Vein endothelial cell (primary cell): ENCODE data around the gene GID8. TPM values are rescaled to one million over a fixed set of nuclear protein-coding genes. Genes with fewer than 3 reads are reported as not detected.

Experiments
- total RNA-seq: library from RNA; depleted of rRNA; stranded (reverse); fragments of >200 nt; gene quantifications from 2 replicates; pipeline ENCODE4 v1.2.3, GENCODE V29; 2012

The GID8 gene
- 41.7 and 45.4 TPM in 2 replicates for total RNA-seq

DNA sequence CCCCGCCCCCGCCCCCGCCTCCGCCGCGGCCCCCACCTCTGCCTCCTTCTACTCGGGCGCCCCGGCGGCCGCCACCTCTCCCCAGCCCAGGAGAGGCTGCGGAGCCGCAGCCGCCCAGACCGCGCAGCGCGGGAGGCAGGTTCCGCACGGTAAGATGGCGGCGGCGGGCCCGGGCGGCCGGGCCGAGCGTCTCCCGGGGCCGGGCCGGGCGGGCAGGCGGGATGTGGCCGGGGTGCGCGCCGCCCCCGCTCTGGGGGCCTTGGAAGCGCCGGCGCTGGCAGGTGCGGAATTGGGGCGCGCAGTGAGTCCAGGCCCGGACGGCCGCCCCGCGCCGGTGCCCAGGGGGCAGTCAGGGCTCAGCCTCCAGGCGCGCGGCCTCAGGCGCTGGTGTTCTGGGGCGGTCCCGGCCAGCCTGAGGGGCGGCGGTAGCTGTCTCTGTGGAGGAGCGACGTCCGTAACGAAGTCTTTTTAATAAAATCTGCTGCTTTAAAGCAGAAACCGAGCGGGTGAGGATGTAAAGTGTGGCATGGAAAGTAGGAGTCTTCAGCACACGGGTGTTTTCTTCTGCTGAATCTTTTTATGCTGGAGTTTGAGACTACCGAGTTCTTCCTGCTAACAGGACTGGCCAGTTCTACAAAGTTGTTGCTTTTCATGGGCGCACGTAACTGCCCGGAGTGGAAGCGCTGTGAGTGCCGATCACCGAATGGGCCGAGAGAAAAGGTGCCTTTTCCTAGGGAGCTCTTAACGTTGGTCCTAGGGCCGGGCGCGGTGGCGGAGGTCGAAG lies at the start of gene GID8:
TSS of gene GID8 (plus strand) at position 43 of the 784 bp plus-strand sequence. CDS start 3,356 bp downstream, outside the sequence.

DNA sequence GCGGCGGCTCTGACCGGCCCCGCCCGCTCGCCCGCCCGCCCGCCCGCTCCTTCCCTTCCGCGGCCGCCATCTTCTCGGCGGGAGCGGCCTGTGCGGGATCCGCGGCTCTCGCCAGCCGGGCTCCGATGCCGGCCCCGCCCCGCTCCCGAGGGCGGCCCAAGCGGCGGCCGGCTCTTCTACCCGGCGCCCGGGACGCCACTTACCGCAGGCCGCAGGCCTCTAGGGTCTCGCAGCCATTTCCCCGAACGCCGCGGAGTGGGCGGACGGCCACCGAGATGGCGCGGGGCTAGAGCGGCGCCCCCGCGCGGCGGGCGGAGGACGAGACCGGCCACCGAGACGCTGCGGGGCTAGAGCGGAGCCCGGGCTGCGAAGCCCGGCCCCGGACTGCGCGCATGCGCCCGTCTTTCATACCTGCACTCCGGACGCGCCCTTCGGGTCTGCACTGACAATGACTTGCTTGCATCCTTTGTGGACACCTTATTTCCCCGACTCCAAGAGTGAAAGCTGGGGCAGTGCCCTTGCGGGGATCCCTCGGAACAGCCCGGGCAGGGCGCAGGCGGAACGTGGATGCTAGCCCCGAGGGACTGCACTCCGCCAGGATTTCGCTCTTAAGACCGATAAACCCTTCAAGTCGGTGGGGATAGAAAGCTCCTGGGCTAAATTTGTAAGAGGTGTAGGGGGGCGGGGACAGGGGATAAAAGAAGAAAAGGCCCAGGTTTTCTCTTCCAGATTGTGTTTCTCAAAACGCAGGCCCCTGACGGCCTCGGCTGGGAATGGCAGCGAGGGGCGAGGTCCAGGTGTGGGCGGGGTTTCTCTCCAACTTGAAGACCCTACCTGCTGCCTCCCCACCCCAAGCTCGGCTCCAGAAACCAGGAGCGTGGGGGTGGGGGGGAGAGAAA lies 11.5 kb upstream of the GID8 start, which contains the start of gene DIDO1:
TSS of gene DIDO1 (minus strand) at position 277 of the 899 bp plus-strand sequence.

DNA sequence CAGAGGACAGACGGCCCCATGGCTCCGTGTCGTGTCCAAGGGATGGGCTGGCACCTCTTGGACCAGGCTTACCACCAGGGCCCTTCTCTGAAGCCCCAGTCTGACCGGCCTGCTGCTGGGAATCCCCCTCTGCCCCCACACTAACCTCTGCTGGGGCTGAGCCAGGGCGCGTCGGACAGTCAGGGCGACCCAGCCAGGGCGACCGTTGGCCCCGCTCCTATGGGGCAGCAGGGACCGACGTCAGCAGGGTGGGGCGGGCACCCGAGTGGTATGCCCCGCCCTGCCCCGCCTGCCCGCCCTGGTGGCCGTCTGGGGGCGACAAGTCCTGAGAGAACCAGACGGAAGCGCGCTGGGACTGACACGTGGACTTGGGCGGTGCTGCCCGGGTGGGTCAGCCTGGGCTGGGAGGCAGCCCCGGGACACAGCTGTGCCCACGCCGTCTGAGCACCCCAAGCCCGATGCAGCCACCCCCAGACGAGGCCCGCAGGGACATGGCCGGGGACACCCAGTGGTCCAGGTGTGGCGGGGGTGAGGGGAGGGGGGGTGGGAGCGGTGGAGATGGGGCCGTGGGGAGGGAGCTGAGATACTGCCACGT lies 14.5 kb downstream of the GID8 start, which contains the start of gene SLC17A9:
TSS of gene SLC17A9 (plus strand) at position 337 of the 595 bp plus-strand sequence. CDS start at position 459, 122 bp downstream.

Other genes starting within 250 kb of the GID8 start
- not detected in 2 replicates for gene NTSR1, start 229.3 kb upstream of the GID8 start, total RNA-seq
- gene MRGBP, start 141.7 kb upstream of the GID8 start, total RNA-seq: 21.2 and 22.9 TPM in 2 replicates
- 34.5 and 34.9 TPM in 2 replicates for gene OGFR, start 133.3 kb upstream of the GID8 start, total RNA-seq
- 0.19 and 0.65 TPM in 2 replicates for gene COL9A3, start 121.1 kb upstream of the GID8 start, total RNA-seq
- 10.1 and 11.4 TPM in 2 replicates for gene TCFL5, start 76.3 kb upstream of the GID8 start, total RNA-seq
- 54.9 and 55.2 TPM in 2 replicates for gene DIDO1, start 11.6 kb upstream of the GID8 start, total RNA-seq
- 15.4 and 17.7 TPM in 2 replicates for gene SLC17A9, start 14.6 kb downstream of the GID8 start, total RNA-seq
- gene BHLHE23, start 68.8 kb downstream of the GID8 start, total RNA-seq: not detected in 2 replicates